Sciatic nerve (tissue), 2 donors: ENCODE measurements around the gene GNAT3. TPM values are rescaled to one million over a fixed set of nuclear protein-coding genes. Genes with fewer than 3 reads are reported as not detected.

Experiments
- ATAC-seq: fragments of 200-7000 bp; cut with Tn5 transposase; one replicate; pipeline ENCODE4 v1.9.1; 2020; ENCODE audit warnings: mild to moderate bottlenecking, moderate library complexity
- DNase-seq: peaks from one replicate; pipeline ENCODE4 v3.0.0-alpha.2; 2020; ENCODE audit warnings: low spot score
- intact Hi-C: fragments of 100-400 bp; cut with DNase I; formaldehyde crosslinking; loops from one replicate; pipeline ENCODE4 v1.14.2; 2022
- total RNA-seq: library from RNA; stranded (reverse); fragmentation: NEBNext Ultra II Directional; extraction: Animal tissue kit (Norgen Biotek cat#: 25700); gene quantifications from one replicate; pipeline ENCODE4 v1.2.1, GENCODE V29; 2021
- donor health status: DM: no; HTN: no; CAD: no.
- donor health status: DM: no; HTN: no; CAD: no.

Gene GNAT3
- total RNA-seq, result not detected

GRCh38 chr7:80511964-80512363, at the start of gene GNAT3:
TSS of gene GNAT3 (minus strand) at chr7:80512064. CDS start at chr7:80511926, 138 bp downstream.
- DNase-seq (no peak), ATAC-seq (no peak)
- intact Hi-C loops, result no loop called here

DNA sequence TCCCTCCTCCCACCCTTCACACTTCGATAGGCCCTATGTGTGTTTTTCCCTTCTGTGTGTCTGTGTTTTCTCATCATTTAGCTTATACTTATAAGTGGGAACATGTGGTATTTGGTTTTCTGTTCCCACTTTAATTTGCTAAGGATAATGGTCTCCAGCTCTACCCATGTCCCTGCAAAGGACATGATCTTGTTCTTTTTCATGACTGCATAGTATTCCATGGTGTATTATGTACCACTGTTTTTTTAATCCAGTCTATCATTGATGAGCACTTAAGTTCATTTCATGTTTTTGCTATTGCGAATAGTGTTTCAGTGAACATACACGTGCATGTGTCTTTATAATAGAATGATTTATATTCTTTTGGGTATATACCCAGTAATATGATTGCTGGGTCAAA, 46.3 kb upstream of the GNAT3 start:
- intact Hi-C loops, result no loop called here
- ATAC-seq (no peak), DNase-seq (no peak)

DNA sequence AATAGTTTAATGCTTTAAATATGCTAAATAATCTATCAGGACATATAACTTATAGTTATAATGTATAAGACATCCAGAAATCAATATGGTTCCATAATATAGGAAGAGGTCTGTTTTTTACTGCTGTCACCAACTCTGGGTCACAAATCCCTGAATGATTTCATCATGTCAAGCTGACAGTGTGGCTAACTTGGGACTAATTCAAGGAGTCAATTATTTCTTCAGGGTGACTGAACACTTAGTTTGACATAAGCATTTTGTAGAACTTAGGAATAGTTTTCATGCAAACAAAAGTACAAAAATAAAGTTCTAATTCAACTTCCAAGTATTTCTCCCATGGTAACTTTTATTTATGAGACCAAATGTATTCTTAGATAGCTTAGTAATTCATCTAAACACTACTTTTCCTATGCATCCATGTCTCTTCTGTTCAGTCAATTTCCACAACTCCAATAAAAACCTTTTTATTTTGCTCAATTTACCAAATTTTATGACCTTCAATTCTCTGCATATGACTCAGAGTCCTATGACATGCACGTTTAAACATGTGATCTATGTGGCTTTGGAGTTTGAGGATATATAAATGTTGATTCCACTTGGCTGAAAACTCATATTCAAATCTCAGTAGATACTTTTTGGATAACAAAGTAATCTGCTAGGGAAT, 40.3 kb upstream of the GNAT3 start:
- DNase-seq, result no peak
- intact Hi-C loops, result no loop called here
- no peak for ATAC-seq

- ATAC-seq (no peak), DNase-seq (no peak)
- intact Hi-C loops, result no loop called here
Measured at GRCh38 chr7:80550005-80550404, 38.1 kb upstream of the GNAT3 start.

DNA sequence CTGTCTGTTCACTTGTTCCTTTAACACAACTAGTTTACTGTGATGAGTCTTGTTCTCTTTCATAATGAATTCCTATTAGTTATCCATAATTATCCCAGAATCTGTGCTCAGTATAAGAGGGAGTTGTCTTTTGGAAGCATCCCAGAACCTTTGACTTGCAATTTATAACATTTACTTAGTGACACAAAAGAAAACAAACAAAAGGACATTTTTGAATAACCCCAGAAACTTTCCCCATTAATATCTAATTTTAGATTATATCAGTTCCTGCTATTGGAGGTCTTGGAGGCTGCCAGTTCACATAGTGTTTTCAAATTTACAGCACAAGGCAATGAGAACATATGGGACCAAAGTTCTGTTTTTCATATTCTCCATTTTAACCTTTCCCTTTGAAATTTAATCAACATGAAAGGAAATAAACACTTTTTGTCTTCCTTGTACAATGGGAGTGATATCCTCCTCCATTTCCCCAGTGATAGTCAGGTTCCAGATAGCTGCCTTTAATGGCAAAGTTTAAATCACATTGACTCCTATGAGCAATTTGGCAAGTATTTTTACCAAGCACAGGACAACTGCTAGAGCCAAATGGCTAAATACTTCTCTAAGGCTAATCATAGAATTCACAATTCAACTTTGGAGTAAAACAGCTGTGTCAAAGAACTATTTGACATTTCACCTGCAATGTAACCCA, 37.1 kb upstream of the GNAT3 start:
- ATAC-seq (no peak), DNase-seq (no peak)
- intact Hi-C loops, result no loop called here

- intact Hi-C loops, result no loop called here
- ATAC-seq, result no peak
- DNase-seq, result no peak
Measured at GRCh38 chr7:80542398-80542797, 30.5 kb upstream of the GNAT3 start.

GRCh38 chr7:80540836-80541235, 29.0 kb upstream of the GNAT3 start:
- DNase-seq, result no peak
- intact Hi-C loops, result no loop called here
- ATAC-seq, result no peak

DNA sequence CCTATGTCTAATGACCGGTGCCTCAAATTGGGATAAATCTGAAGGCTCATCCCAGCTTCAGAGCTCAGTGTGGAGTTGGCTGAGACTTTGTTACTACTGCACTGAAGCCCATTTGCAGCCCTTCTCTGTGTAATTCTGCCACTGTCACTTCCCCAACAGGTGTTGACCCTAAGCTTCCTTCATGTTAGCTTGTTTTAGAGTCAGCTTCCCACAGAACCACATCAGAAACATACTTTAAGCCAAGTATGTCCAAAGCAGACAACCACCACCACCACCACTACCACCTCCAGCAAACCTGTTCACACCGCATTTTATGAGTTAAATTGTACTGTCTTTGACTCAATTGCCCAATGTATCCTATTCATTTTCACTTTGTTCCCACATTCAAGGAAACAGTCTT, 25.2 kb upstream of the GNAT3 start:
- DNase-seq (no peak), ATAC-seq (no peak)
- intact Hi-C loops, result no loop called here

- intact Hi-C loops, result no loop called here
- DNase-seq (no peak), ATAC-seq (no peak)
Measured at GRCh38 chr7:80536426-80536825, 24.6 kb upstream of the GNAT3 start.

GRCh38 chr7:80533287-80533686, 21.4 kb upstream of the GNAT3 start:
- intact Hi-C loops, result no loop called here
- no peak for DNase-seq

GRCh38 chr7:80532153-80532552, 20.3 kb upstream of the GNAT3 start:
- ATAC-seq (no peak), DNase-seq (no peak)
- intact Hi-C loops, result no loop called here

More at GRCh38 chr7:80533287-80533686, 21.4 kb upstream of the GNAT3 start:
- ATAC-seq, result no peak

DNA sequence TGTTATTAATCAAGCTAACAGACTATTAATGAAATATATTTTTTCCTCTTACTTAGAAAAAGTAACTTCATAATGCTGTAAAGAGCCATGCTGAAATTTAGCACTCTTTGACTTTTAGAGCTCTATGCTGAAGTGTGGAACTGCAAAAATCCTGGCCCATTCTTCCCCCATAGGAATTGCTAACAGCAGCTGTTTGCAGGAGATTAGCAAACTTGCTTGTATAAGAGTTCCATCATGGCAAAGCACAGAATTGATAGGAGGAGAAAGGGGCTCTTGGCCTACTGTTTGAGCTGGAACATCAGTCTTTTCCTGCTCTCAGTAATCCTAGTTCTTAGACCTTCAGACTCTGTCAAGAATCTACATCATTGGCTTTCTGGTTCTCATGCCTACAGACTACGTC, 18.3 kb upstream of the GNAT3 start:
- DNase-seq (no peak), ATAC-seq (peak; percentile 80)
- intact Hi-C loops, result no loop called here

DNA sequence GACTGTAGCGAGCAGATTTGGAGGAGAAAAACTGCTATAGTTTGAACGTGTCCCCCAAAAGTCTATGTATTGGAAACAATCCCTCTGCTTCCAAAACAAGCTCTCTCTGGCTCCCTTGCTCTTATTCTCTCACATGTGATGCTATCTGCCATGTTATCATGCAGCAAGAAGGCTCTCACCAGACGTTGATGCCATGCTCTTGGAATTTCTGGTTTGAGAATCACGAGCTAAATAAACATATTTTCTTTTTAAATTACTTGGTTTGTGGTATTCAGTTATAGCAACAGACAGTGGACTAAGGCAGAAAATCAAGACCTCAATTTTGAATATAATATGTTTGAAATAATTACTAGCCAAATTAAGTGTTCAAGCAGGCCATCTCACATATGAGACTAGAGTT, 17.5 kb upstream of the GNAT3 start:
- DNase-seq (no peak), ATAC-seq (no peak)
- intact Hi-C loops, result no loop called here

GRCh38 chr7:80528689-80529088, 16.8 kb upstream of the GNAT3 start:
- no peak for ATAC-seq
- intact Hi-C loops, result no loop called here

GRCh38 chr7:80526472-80526871, 14.6 kb upstream of the GNAT3 start:
- DNase-seq (no peak), ATAC-seq (no peak)
- intact Hi-C loops, result loop anchor here (1.0 kb wide), 1 partner anchor 27 kb away; no protein-coding TSS in a partner anchor

More at GRCh38 chr7:80528689-80529088, 16.8 kb upstream of the GNAT3 start:
- no peak for DNase-seq

- ATAC-seq (no peak), DNase-seq (no peak)
- intact Hi-C loops, result no loop called here
Measured at GRCh38 chr7:80524693-80525092, 12.8 kb upstream of the GNAT3 start.

- intact Hi-C loops, result no loop called here
- ATAC-seq (no peak), DNase-seq (no peak)
Measured at GRCh38 chr7:80521809-80522208, 9.9 kb upstream of the GNAT3 start.

DNA sequence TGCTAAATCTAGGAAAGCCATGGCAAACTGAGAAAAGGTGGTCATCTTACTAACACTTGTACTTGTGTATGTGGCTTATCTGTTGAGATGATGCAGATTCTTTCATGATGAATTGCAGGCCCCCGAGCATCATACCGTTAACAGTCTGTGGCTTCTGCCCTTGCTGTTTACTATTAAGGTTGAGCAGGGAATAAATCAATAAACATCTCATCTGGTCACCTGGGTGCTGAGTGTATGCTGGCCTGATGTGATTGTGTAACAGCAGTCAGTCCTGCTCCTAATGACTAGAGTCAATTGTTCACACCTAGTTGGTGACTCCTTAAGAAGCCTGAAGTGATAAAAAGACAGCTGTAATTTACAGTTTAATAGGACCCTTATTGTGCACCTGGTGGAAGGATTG, 8.3 kb upstream of the GNAT3 start:
- intact Hi-C loops, result no loop called here
- no peak for DNase-seq
- no peak for ATAC-seq

- DNase-seq, result no peak
- intact Hi-C loops, result no loop called here
- no peak for ATAC-seq
Measured at GRCh38 chr7:80517282-80517747, 5.5 kb upstream of the GNAT3 start.

- ATAC-seq (no peak), DNase-seq (no peak)
- intact Hi-C loops, result no loop called here
Measured at GRCh38 chr7:80515298-80515697, 3.4 kb upstream of the GNAT3 start.

GRCh38 chr7:80510021-80510420, 1.8 kb downstream of the GNAT3 start:
- DNase-seq (no peak), ATAC-seq (no peak)
- intact Hi-C loops, result no loop called here
